ENCODE measurements around the gene ALG6.

- TF ChIP-seq CTCF (IDR thresholded peaks at IDR 0.05) (no peak), POLR2A (IDR thresholded peaks at IDR 0.05) (no peak)
Observed at GRCh38 chr1:63442141-63442475, 74.7 kb downstream of the ALG6 start.
